Measurements from ENCODE around the gene GPC3. TPM values are rescaled to one million over a fixed set of nuclear protein-coding genes. Genes with fewer than 3 reads are reported as not detected.

The GPC3 gene
- total RNA-seq, 1 donor from 2014 or later, result 628 TPM

DNA sequence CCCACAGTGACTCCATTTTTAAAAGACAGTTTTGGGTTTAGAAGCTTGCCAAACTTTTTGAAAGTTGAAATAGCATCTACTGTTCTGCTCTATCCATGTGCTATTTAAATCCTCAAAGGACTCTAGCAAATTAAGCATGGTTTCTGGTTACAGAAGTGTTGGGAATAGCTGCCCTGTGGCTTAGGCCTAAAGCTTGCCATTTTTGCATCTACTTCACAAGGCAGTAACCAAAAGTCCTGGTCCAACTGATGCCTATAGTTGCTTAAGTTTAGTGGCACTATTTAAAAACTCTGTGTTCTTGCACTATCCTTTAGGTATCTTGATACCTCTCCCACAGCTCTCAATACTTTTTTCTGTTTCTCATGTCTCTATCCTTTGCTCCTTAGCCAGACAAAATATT is 319.1 kb downstream of the GPC3 start:
- Mint-ChIP-seq H3K27ac (no peak overlapping the region), H3K9me3 (no peaks in the 10 kb centered on the region), H3K27me3 (no peaks in the 10 kb centered on the region), H3K36me3 (no peaks in the 10 kb centered on the region), H3K4me1 (ENCODE audit: unreplicated experiment) (peaks cover 21% of the 10 kb centered on the region), H3K4me3 (no peak overlapping the region)
- DNase-seq (ENCODE audit: extremely low spot score, unreplicated experiment), result no peak
- TF ChIP-seq, protein P1, sequence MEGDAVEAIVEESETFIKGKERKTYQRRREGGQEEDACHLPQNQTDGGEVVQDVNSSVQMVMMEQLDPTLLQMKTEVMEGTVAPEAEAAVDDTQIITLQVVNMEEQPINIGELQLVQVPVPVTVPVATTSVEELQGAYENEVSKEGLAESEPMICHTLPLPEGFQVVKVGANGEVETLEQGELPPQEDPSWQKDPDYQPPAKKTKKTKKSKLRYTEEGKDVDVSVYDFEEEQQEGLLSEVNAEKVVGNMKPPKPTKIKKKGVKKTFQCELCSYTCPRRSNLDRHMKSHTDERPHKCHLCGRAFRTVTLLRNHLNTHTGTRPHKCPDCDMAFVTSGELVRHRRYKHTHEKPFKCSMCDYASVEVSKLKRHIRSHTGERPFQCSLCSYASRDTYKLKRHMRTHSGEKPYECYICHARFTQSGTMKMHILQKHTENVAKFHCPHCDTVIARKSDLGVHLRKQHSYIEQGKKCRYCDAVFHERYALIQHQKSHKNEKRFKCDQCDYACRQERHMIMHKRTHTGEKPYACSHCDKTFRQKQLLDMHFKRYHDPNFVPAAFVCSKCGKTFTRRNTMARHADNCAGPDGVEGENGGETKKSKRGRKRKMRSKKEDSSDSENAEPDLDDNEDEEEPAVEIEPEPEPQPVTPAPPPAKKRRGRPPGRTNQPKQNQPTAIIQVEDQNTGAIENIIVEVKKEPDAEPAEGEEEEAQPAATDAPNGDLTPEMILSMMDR (conservative IDR thresholded peaks at IDR 0.05), result no peak

DNA sequence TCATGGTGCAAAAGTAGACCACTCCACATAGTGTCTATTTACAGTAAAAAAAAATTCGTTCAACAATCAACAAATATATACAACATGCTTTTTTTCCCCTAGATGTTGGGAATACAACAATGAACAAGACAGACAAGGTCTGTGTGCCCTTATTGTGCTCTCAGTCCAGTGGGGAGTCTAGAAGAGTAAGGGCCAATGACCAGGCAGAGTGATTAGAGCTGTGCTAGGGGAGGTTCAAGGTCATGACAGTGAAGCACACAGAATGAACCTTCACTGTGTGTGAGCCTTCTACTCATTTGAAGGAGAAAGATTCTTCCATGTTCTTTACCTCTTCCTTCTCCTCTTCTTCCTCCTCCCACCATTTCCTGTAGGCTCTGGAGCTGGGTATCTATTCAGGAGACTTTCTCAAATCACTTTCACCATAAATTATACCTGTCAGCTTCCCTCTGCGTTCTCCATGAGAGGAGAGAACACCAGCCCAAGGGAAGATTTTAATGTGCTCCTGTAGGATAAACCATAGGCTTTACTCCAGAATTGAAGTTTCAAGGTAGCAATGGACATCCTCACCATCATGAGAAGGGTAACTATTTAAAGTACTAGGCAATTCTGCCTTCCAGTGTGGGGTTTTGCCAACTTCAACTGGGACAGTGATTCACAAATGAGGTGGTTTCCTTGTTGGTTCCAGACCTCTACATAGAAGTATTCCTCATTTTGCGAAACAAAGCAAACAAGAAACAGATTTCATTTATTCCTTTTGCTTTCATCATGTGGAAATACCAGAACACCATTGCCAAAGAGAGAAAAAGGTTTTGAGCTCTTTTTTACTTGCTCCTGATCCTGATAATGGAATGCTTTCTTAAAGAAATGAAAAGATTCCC is 323.2 kb downstream of the GPC3 start:
- Mint-ChIP-seq H3K27ac (no peak overlapping the region), H3K27me3 (no peaks in the 10 kb centered on the region), H3K9me3 (no peaks in the 10 kb centered on the region), H3K4me3 (no peak overlapping the region), H3K4me1 (ENCODE audit: unreplicated experiment) (peaks cover 18% of the 10 kb centered on the region), H3K36me3 (peaks cover 9% of the 10 kb centered on the region)
- TF ChIP-seq, protein P1 (conservative IDR thresholded peaks at IDR 0.05), result no peak
- DNase-seq (ENCODE audit: extremely low spot score, unreplicated experiment), result no peak

DNA sequence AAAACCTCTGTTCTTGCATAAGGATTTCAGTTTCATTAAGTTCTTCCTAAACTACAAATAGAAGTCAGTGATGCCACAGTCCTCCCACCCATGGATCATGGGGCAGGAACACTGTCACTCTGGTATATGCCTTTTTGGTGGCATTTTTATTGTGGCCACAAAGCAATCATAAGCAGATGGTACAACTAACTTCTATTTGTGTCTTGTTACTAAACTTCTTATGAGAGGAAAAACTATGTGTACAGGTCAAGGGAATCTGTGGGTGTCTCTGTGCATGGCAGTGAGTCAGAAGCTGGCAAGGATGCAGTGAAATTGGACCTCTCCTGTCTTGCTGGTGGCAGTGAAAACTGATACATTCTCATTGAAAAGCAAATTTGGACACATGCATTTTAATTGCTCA is 325.1 kb downstream of the GPC3 start:
- peaks cover 29% of the 10 kb centered on the region for H3K4me1 Mint-ChIP-seq (ENCODE audit: unreplicated experiment)
- no peak overlapping the region for H3K27ac Mint-ChIP-seq
- TF ChIP-seq, protein P1 (conservative IDR thresholded peaks at IDR 0.05), result no peak
- no peaks in the 10 kb centered on the region for H3K27me3 Mint-ChIP-seq
- peaks cover 9% of the 10 kb centered on the region for H3K36me3 Mint-ChIP-seq
- DNase-seq (ENCODE audit: extremely low spot score, unreplicated experiment), result no peak
- H3K9me3 Mint-ChIP-seq, result no peaks in the 10 kb centered on the region
- H3K4me3 Mint-ChIP-seq, result no peak overlapping the region

DNA sequence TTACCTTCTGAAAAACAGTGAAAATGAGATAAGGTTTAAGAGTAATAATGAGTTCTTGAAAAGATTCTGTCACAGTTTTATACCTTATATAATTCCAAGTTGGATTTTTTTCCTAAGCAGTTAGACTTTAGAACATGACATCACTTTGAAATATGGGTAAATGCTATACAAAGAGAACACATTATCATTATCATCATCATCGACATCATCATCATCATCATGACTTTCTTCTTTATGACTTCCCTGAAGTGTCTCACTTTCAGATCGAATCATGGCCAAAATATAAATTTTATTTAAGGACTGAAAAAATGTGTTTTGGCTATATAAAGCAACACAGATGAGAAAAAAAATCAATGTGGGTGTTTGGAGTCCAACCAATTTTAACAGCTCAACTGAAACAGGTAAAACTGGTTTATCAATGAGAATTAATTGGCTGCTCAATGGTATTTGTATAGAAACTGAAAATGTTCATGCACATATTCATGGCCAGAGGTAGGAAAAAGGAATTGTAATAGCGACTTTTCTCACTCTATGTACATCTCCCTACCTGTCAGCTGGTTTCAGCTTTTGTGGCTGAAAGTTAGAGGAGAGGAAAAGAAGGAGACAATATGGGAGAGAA is 327.0 kb downstream of the GPC3 start:
- TF ChIP-seq, protein P1 (conservative IDR thresholded peaks at IDR 0.05), result no peak
- peak overlapping the region; percentile 63 for H3K27ac Mint-ChIP-seq
- H3K4me3 Mint-ChIP-seq, result no peak overlapping the region
- H3K27me3 Mint-ChIP-seq, result no peaks in the 10 kb centered on the region
- no peaks in the 10 kb centered on the region for H3K9me3 Mint-ChIP-seq
- no peak for DNase-seq (ENCODE audit: extremely low spot score, unreplicated experiment)
- H3K36me3 Mint-ChIP-seq, result peaks cover 10% of the 10 kb centered on the region
- H3K4me1 Mint-ChIP-seq (ENCODE audit: unreplicated experiment), result peaks cover 29% of the 10 kb centered on the region

DNA sequence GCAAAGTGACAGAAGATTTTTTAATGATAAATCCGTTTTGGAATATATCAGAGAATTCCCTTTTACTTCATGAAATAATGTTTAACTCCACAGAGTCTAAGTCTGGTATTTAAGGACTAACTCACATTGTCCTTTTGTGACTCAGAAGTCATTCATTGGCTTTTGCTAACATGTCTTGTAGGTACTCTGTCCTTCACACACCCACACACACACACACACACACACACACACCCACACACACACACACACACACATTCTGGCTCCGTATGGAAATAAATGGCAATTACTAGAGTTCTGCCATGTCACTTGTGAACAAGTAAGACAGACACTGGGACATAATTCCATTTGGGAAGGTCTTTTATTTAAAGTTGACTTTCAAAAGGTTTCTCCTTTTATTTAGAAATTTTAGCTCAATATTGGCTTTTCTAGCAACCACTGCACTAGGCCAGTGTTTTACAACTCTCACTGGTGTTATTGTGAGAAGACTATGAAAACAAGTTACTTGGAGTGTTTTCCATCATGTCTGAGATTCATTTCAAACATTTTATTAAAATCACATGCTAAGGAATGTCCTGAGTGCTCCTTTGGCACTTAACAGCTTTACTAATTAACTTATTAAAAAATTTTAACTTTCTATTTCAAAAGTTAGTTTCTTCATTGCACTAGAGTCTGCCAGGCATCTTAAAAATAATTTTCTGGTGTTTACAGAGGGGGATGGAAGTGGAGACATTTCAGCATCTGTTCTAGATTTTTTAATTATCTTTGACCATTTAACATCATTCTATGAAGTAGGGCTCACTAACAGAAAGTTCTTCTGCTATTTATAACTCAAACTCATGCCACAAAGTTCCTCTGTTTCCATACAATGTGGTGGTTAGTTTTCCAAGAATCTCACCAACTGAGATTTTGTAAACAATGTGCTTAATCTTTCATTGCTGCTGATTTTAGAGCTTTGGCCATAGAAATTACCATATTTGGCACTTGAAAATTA is 329.8 kb downstream of the GPC3 start:
- TF ChIP-seq, protein P1 (conservative IDR thresholded peaks at IDR 0.05), result no peak
- Mint-ChIP-seq H3K4me3 (no peak overlapping the region), H3K36me3 (peaks cover 18% of the 10 kb centered on the region), H3K27me3 (no peaks in the 10 kb centered on the region), H3K9me3 (no peaks in the 10 kb centered on the region), H3K27ac (no peak overlapping the region), H3K4me1 (ENCODE audit: unreplicated experiment) (peaks cover 32% of the 10 kb centered on the region)
- no peak for DNase-seq (ENCODE audit: extremely low spot score, unreplicated experiment)

Data from type B pancreatic cell (in vitro differentiated cells).